Stimulated activated CD4-positive, alpha-beta T cell treated with anti-CD3 and anti-CD28 coated beads, Interleukin-4, amount 100 ng/mL, for 24 hours (primary cell): Measurements from ENCODE around the gene GRM4.

Source experiments
- DNase-seq: peaks from one replicate; pipeline ENCODE4 v3.0.0-alpha.2; 2020

Gene GRM4

DNA sequence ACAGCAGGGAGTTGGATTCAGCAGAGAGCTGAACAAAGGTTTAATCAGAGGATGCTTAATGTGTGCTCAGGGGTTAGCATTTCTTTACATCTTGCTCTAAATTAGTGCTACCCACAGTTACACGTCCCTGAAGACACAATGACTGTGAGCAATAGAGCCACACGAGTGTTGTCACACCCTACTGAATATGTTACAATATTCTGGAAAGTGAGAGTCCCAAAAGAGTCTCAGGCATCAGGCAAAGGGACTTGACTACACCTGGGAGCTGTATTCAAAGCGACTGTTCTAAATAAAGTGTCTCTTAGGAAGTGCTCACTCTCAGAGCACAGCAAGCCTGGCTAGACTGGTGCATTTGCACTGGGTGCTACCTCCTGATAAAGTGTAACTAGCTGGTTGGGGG lies 108.7 kb downstream of the GRM4 start:
- no peak for DNase-seq

DNA sequence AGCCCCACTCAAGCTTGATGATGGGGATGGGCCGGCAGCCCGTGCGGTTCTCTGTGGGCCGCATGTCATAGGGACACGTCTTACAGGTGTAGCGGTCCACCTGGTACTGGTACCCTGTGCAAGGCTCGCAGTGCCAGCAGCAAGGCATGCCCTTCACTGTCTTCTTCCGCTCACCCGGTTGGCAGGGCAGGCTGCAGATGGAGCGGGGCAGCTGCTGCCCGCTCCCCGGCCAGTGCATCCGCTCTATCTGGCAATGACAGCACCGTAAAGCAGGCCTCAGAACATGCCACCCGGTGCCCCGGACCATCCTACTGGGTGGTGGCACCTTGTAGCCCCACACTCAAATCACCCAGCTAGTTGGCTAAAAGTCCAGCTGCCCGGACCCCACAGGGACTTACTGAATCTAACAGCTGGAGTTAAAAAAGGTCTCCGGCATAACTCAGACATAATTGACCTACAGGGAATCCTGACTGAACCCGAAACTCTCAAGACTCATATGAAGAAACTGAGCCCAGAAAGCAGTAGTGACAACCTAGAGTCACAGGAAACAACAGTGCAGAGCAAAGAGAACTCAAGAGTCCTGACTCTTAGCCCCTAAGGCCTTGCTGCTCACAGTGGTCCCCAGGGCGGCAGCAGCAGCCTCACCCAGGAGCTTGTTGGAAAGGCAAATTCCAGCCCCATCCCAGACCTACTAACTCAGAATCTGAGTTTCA lies 109.4 kb downstream of the GRM4 start:
- DNase-seq = no peak

DNA sequence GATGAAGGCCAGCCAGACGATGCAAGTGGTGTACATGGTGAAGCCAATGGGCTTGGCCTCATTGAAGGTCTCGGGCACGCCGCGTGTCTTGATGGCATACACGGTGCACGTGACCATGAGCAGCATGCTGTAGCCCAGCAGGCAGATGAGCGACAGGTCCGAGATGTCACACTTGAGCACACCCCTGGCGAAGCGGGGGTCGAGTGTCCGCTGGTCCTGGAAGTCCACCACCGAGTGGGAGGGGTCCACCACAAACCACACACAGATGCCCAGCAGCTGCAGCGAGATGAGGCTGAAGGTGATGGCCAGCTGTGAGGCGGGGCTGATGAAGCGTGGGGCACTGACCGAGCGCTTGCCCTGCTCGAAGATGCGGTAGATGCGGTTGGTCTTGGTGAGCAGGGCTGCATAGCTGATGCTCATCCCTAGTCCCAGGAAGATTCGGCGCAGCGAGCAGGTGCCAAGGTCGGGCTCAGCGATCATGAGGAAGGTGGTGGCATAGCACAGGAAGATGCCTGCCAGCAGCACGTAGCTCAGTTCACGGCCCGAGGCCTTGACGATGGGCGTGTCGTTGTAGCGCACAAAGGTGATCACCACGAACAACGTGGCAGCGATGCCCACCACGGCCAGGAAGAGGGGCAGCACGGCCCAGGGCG lies 110.1 kb downstream of the GRM4 start:
- no peak for DNase-seq

DNA sequence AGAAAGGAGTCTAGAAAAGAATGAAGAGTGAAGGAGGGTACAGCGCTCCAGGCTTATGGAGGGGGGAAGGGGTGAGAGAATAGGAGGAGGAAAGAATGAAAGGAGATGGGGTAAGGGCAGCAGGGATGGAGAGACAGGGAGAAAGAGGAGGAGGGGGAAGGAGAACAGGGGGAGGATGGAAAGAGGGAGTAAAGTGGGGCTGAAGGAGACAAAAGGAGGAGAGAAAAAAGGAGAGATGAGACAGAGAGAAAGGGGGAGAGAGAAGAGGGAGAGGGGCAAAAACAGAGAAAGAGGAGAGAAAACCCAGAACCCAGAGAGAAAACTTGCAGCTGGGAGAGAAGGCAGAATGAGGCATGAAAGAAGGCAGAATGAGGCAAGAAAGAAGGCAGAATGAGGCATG lies 110.7 kb downstream of the GRM4 start:
- DNase-seq = no peak

GRCh38 chr6:34032856-34033255 lies 113.0 kb downstream of the GRM4 start:
- DNase-seq = no peak

DNA sequence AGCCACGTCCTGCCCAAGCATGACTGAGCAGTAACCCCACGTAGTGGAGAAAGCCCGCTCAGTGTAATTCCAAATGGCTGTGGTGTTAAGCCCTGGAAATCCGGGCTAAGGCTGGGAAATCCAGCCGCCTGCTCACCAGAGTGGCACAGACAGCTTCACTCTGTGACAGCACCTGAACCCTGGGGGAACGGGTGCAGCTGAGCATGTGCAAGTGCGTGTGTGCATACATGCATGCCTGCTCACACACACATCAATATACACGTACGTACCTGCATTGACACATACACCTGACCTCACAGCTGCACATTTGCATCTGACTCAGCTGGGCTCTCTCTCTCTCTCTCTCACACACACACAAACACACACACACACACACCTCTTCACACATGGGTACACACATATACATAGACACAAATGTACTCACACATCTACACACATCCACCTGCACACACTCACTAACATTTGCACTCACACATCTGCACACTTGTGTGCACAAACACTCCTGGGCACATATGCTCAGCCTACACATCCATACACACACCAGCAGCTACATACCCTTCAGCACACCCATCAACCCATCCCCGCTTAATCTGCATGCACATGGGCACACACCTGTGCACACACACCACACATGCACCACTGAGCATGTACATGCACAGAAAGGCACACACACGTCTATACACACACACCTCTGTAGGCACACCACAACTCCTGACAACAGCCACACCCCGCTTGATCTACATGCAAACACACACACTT lies 114.1 kb downstream of the GRM4 start:
- DNase-seq = no peak

DNA sequence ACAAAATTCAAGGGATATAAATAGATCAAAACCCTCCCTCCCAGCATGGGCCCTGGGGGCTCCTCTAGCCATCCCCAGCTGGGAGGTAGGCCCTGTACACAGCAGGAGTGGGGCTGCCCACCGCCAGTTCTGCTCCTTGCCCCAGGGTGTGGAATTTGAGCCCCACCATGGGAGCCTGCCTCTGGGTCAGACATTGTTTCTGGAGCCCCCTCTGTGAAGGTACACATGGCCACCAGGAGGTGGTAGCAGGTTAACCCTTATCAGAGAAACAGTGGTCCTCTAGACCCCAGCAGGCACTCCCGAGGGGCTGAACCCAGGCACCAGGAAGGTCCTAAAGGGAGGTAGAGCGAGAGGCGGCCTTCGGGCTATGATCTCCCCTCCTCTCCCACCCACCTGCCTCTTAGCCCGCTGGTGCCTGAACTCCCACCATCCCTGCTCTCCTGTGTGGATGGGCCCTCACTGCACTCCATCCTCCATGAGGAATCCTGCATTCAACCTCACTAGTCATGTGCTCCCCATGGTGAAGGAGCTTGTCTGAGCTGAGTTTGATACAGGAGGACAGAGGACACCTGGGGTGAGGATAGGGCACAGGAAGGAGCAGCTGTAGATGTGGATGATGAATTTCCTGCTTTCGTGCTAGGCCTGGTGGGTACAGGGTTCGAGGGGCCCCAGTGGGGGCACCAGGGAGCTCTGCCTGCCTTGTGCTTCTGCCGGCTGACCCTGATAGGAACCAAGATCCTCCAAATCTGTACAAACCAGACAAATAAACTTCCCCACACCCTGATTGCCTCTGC lies 114.9 kb downstream of the GRM4 start:
- DNase-seq = no peak

- DNase-seq = no peak
Observed at GRCh38 chr6:34029489-34030280, 116.2 kb downstream of the GRM4 start.

- no peak for DNase-seq
Observed at GRCh38 chr6:34028691-34029360, 117.1 kb downstream of the GRM4 start.

GRCh38 chr6:34027939-34028441 lies 117.9 kb downstream of the GRM4 start:
- no peak for DNase-seq

GRCh38 chr6:34027445-34027936 lies 118.4 kb downstream of the GRM4 start:
- DNase-seq = peak; percentile 70

GRCh38 chr6:34025861-34026260 lies 120.0 kb downstream of the GRM4 start:
- DNase-seq = no peak

- no peak for DNase-seq
Observed at GRCh38 chr6:34025112-34025807, 120.6 kb downstream of the GRM4 start.

- no peak for DNase-seq
Observed at GRCh38 chr6:34022873-34023255, 123.0 kb downstream of the GRM4 start.

DNA sequence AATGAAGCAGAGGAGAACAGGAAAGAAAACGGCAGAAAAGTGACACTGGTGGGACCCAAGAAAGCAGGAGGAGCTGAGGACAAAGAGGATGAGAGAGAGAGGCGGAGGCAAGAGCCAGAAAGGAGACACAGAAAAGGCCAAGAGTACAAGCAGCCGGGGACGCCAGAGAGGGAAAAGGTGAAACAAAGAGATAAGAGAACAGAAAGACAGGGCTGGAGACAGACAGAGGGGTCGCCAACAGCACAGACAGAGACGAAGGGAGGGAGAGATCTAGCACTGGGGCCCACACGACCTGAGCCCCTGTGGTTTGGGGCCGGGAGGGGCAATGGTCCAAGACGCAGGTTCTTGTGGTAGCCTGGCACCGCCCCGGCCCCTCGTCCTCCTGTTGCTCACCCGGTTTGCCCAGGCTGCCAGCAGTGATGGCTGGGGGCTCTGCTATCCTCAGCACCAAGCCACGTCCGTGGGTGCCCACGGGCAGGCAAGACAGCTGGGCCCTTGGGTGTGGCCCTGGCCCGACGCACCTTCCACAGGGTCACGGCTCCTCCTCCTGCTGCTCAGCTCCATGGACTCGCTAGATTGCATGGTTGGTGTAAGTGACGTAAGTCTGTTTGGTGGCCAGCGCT lies 123.5 kb downstream of the GRM4 start:
- no peak for DNase-seq

- no peak for DNase-seq
Observed at GRCh38 chr6:34021554-34022190, 124.2 kb downstream of the GRM4 start.

DNA sequence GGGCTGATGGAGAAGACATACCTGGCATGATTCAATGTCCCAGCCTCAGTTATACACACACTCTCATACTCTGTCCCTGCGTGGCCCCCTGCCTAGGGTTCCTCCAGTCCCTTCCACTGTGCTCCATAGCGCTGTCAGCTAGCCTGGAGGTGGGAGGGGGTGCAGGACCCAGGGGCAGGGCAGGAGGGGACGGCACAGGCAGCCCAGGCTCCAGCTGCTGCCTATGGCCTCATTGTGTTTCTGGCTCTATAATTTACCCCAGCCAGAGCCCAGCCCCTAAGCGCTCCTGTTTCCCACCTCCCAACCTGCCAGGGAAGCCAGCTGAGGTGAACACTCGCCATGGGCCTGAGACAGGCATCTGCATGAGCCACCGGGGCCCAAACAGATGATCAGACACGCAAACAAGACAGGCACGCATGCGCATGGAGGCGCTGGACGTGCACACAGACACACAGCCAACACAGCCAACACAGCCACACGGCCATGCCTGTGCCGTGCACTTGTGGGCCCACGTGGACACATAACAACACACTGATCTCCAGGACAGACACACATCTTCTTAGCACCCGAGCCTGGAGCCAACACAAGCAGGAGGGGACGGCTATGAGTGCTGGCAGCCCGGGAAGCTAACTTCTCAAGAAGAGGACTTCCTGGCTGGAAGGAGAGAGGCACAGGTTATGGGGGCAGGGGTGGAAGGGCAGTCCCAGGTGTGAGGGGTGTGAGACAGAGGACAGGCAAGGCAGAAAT lies 124.9 kb downstream of the GRM4 start:
- no peak for DNase-seq

DNA sequence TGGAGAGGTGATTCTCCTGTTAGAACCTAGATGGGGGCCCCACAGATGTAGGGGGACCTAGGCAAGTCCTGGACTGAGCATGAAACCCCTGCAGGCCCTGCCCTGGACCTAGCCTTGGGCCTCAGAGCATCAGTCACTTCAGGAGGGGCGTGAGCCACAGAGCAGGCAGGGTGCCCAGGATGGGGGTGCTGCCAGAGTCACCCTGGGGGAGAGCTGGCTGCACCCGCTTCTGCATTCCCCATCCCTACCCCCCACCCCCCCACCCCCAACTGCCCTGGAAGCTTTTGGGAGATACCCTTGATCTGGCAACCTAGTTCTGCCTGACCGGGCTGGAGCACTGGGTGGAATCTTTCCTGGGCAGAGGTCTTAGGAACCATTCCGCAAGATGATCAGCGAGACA lies 125.6 kb downstream of the GRM4 start:
- DNase-seq = no peak
